ENCODE data around the gene ADGRA1. TPM values are rescaled to one million over a fixed set of nuclear protein-coding genes. Genes with fewer than 3 reads are reported as not detected.

The ADGRA1 gene
- polyA plus RNA-seq, 3 donors = not detected

DNA sequence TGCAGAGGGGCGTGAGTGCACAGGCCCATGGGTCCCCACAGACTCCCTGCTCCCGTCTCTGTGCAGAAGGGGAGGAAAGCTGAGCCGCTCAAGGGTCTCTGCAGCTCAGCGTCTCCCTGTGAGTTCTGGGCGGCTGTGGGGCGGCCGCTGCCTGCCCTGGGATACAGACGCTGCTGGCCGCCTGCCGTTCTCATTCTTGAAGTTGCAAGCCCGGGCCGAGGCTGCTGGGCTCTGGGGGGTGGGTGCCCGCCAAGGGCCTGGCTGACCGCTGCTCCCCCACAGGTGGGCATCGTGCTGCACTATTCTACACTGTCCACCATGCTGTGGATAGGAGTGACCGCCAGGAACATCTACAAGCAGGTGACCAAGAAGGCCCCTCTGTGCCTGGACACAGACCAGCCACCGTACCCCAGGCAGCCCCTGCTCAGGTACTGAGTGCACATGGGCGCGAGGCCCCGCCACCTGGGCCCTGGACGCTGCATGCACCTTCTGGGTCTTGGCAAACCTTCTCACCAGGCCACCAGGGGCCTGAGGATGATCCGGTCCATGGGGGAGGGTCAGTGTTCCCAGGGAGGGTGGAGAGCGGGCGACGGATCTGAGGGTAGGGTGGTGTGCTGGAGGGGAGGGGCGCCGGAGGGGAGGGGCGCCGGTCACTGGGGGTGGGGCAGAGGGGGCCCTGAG is 14.8 kb downstream of the ADGRA1 start:
- H3K79me2 ChIP-seq (ENCODE audit: insufficient read depth, low read length) = no peaks in the 10 kb centered on the region
- H3K36me3 Mint-ChIP-seq = no peaks in the 10 kb centered on the region
- no peak overlapping the region for H3K4me3 ChIP-seq (replicated peaks in 1 of 3; ENCODE audit: low read depth in 2 of 3, low read length in 3 of 3)
- no peaks in the 10 kb centered on the region for H3K4me1 ChIP-seq (ENCODE audit: control insufficient read depth in 1 of 2, insufficient read depth in 2 of 2, low read length in 2 of 2)
- 91% methylated on average over 23 of the region's 29 CpGs for WGBS (ENCODE audit: insufficient coverage)
- no peak for DNase-seq
- H3K4me2 ChIP-seq (replicated peaks; ENCODE audit: extremely low read depth, low read length, poor library complexity, severe bottlenecking) = no peak overlapping the region
- H4K20me1 ChIP-seq (ENCODE audit: insufficient read depth, low read length) = no peaks in the 10 kb centered on the region
- no peak overlapping the region for H3K9ac ChIP-seq (ENCODE audit: insufficient read depth, low read length, poor library complexity, severe bottlenecking)
- no peak overlapping the region for H3K27ac Mint-ChIP-seq
- H3K36me3 ChIP-seq (replicated peaks in 1 of 2; ENCODE audit: control insufficient read depth in 1 of 2, insufficient read depth in 2 of 2, low read length in 2 of 2) = no peaks in the 10 kb centered on the region
- peaks cover 0 to 8% of the 10 kb centered on the region in 2 donors for H3K27me3 ChIP-seq (ENCODE audit: control insufficient read depth in 2 of 2, insufficient read depth in 2 of 2, low read length in 2 of 2)
- H3K9me3 ChIP-seq (replicated peaks in 1 of 2; ENCODE audit: control insufficient read depth in 1 of 2, insufficient read depth in 1 of 2, low read length in 2 of 2) = peaks cover 10 to 11% of the 10 kb centered on the region in 2 donors
- H3K4me3 Mint-ChIP-seq = no peak overlapping the region
- TF ChIP-seq, protein P1, sequence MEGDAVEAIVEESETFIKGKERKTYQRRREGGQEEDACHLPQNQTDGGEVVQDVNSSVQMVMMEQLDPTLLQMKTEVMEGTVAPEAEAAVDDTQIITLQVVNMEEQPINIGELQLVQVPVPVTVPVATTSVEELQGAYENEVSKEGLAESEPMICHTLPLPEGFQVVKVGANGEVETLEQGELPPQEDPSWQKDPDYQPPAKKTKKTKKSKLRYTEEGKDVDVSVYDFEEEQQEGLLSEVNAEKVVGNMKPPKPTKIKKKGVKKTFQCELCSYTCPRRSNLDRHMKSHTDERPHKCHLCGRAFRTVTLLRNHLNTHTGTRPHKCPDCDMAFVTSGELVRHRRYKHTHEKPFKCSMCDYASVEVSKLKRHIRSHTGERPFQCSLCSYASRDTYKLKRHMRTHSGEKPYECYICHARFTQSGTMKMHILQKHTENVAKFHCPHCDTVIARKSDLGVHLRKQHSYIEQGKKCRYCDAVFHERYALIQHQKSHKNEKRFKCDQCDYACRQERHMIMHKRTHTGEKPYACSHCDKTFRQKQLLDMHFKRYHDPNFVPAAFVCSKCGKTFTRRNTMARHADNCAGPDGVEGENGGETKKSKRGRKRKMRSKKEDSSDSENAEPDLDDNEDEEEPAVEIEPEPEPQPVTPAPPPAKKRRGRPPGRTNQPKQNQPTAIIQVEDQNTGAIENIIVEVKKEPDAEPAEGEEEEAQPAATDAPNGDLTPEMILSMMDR (IDR thresholded peaks at IDR 0.05) = no peak
- no peaks in the 10 kb centered on the region for H3K4me1 Mint-ChIP-seq
- H3K27me3 Mint-ChIP-seq (ENCODE audit: low read depth in 3 of 3) = peaks cover 13 to 37% (median 24%) of the 10 kb centered on the region in 3 donors
- H2AFZ ChIP-seq (ENCODE audit: insufficient read depth, low read depth, low read length, poor library complexity, severe bottlenecking) = no peak overlapping the region
- peaks cover 5 to 18% (median 9%) of the 10 kb centered on the region in 7 donors for H3K9me3 Mint-ChIP-seq
- no peak overlapping the region for H3K27ac ChIP-seq (ENCODE audit: low read depth in 1 of 2, low read length in 2 of 2)
- intact Hi-C loops (cut with micrococcal nuclease) = no loop called here

DNA sequence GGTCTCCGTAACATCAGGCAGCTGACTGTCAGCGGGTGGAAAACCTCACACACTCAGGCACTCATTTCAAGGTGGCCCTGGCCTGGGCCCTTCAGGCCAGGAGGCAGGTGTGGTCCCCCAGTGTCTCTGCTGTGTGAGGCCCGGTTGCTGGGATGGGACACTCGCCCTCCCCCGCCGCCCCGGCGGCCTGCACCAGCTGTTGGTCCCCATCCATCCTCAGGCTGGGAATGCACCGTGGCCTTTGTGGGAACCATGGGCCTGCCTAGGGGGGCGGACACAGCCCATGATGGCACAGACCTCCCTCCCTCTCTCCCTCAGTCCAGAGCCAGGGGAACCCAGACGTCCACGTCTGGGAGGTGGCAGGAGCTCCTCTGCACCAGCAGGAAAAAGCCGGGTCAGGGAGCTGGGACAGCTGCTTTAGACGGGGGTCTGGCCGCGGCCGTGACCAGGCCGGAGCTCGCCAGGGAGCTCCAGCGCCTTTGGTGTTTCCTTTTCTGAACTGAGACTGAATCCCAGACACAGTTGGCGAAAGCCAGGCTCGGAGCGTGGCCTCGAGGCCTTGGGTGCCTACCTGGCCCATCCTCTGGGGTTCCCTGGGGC is 15.7 kb downstream of the ADGRA1 start:
- Histone ChIP-seq H3K27ac (ENCODE audit: low read depth in 1 of 2, low read length in 2 of 2) (no peak overlapping the region), H4K20me1 (ENCODE audit: insufficient read depth, low read length) (no peaks in the 10 kb centered on the region), H3K4me3 (replicated peaks in 1 of 3; ENCODE audit: low read depth in 2 of 3, low read length in 3 of 3) (no peak overlapping the region), H3K4me1 (ENCODE audit: control insufficient read depth in 1 of 2, insufficient read depth in 2 of 2, low read length in 2 of 2) (no peaks in the 10 kb centered on the region), H3K9ac (ENCODE audit: insufficient read depth, low read length, poor library complexity, severe bottlenecking) (no peak overlapping the region), H3K36me3 (replicated peaks in 1 of 2; ENCODE audit: control insufficient read depth in 1 of 2, insufficient read depth in 2 of 2, low read length in 2 of 2) (no peaks in the 10 kb centered on the region), H3K79me2 (ENCODE audit: insufficient read depth, low read length) (no peaks in the 10 kb centered on the region), H3K27me3 (ENCODE audit: control insufficient read depth in 2 of 2, insufficient read depth in 2 of 2, low read length in 2 of 2) (peaks cover 0 to 8% of the 10 kb centered on the region in 2 donors), H2AFZ (ENCODE audit: insufficient read depth, low read depth, low read length, poor library complexity, severe bottlenecking) (no peak overlapping the region), H3K4me2 (replicated peaks; ENCODE audit: extremely low read depth, low read length, poor library complexity, severe bottlenecking) (no peak overlapping the region), H3K9me3 (replicated peaks in 1 of 2; ENCODE audit: control insufficient read depth in 1 of 2, insufficient read depth in 1 of 2, low read length in 2 of 2) (peaks cover 19% of the 10 kb centered on the region in 2 donors)
- H3K27me3 Mint-ChIP-seq (ENCODE audit: low read depth in 3 of 3) = peaks cover 13 to 38% (median 22%) of the 10 kb centered on the region in 3 donors
- H3K9me3 Mint-ChIP-seq = peaks cover 13 to 27% (median 18%) of the 10 kb centered on the region in 7 donors
- H3K36me3 Mint-ChIP-seq = no peaks in the 10 kb centered on the region
- H3K27ac Mint-ChIP-seq = no peak overlapping the region
- no peak for DNase-seq
- WGBS (ENCODE audit: insufficient coverage) = 91% methylated on average over 22 of the region's 24 CpGs
- intact Hi-C loops (cut with micrococcal nuclease) = no loop called here
- TF ChIP-seq, protein P1 (IDR thresholded peaks at IDR 0.05) = no peak
- H3K4me1 Mint-ChIP-seq = no peaks in the 10 kb centered on the region
- H3K4me3 Mint-ChIP-seq = no peak overlapping the region

All from CD14-positive monocyte (primary cell).